T-helper 9 cell (primary cell): ENCODE results near the gene FNBP1.
A peak's percentile ranks its signal among the peaks of the same experiment; 100 is the strongest.
"Not testable (repeated sequence)": the region's sequence is repeated elsewhere in the genome, so short reads cannot be mapped to it uniquely, and the experiment has no call there.

ENCODE experiments used
- DNase-seq: peaks from one replicate; pipeline ENCODE4 v3.0.0-alpha.2; 2020

FNBP1 gene

DNA sequence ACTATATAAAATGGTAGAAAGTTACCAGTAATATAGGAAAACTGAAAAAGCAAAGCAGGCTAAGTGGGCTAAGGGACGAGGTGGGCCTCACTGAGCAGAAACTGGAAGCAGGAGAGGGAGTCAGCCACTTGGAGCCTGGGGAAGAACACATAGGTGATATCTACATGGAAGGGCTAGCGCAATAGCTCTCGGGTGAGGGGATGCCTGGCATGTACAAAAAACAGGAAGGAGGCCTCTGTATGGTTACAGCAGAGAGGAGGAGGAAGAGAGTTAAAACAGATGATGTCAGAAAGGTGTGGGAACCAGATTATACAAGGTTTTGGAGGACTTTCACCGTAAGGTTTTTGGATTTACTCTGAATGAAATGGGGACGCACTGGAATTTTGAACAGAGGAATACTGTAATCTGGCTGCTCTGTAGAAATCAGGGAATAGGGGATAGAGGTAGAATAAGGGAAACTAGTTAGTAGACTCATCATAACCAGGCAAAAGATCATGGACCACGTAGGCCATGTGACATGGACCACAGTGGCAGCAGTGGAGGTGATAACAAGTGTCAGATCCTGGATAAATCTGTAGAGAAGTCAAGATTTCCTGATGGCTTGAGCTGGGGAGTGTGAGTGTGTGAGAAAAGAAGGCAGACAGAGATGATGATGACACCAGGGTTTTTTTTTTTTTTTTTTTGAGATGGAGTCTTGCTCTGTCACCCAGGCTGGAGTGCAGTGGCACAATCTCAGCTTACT is 52.5 kb downstream of the FNBP1 start:
- DNase-seq = peak; percentile 35

DNA sequence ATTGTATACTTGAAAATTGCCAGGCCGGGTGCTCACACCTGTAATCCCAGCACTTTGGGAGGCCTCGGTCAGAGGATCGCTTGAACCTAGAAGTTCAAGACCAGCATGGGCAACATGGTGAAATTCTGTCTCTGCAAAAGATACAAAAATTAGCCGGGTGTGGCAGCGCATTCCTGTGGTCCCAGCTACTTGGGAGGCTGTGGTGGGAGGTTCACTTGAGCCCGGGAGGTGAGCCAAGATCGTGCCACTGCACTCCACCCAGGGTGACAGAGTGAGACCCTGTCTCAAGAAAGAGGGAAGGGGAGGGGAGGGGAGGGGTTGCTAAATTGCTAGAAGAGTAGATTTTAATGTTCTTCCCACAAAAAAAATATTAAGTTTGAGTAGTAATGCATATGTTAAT is 53.2 kb downstream of the FNBP1 start:
- DNase-seq = no peak

DNA sequence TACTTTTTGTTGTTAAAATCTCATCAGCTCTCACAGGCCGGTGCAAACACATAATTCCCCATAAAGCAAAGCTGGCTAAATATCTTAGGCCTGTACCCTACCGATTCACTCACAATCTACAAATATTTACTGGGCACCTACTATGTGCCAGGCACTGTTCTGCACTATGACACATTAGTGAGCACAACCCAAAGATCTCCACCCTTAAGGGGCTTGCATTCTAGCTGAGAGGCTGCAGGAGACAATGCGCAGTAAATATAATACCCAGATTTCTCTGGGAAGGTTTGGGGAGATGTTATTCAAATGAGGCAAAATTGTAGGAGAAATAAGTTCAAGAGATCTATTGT is 53.7 kb downstream of the FNBP1 start:
- DNase-seq = no peak

DNA sequence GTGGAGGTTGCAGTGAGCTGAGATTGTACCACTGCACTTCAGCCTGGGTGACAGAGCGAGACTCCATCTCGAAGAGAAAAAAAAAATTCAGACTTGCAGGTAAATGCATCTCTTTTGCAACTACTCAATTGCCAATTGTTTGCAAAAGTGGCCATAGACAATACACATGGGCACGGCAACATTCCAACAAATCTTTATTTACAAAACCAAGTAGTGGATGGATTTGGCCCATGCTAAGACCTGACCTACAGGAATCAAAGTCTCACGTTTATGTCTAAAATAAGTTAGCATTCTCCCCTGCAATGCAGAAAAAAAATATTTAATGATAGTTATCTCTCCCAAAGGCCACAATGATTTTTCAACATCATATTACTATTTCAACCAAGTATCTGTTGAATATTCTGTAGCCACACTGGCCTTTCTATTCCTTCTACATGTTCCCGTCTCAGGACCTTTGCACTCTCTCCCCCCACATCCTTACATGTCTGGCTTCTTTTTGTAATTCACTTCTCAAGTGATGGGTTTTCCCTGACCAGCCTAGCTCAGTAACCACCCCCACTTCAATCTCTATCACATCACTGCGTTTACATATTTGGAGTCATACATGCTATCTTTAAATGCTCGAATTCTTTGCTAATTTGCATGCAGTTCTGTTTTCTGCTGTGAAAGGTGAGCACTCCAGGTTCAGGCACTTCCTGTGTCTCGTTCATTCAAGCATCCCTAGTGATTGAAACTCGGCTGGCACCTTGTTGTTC is 54.2 kb downstream of the FNBP1 start:
- DNase-seq = no peak

DNA sequence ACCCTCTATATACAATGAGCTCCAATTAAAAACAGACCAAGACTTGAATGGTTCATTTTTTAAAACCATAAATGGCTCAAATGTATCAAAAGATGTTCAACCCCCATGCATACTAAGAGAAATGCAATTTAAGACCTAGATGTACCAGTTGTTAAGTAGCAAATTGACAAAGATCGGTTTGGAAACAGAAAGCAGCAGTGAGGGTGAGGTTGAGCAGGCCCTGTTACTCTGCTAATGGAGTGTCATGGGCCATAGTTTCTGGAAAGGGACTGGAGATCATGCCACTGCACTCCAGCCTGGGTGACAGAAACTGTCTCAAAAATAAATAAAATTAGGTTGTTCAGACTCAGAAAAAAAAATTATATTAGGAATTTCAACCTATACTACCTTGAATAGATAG is 55.0 kb downstream of the FNBP1 start:
- no peak for DNase-seq

DNA sequence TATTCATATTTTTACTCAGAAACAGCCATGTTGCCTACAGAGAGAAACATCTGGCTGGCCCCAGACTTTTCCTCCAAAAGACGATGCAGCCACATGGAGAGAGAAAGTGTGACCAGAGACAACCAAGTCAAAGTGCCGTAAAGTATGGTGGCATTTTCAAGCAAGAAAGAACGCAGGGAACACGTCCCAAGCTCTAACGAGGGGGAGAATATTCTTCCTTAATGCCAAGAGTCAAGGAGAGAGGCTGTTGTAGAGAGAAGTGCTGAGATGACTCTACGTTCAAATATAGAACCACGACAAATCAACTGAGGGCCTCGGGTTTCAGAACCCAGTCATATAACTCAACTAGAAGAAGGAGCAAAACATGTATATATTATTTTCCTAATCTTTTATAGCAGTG is 55.9 kb downstream of the FNBP1 start:
- DNase-seq = no peak

DNA sequence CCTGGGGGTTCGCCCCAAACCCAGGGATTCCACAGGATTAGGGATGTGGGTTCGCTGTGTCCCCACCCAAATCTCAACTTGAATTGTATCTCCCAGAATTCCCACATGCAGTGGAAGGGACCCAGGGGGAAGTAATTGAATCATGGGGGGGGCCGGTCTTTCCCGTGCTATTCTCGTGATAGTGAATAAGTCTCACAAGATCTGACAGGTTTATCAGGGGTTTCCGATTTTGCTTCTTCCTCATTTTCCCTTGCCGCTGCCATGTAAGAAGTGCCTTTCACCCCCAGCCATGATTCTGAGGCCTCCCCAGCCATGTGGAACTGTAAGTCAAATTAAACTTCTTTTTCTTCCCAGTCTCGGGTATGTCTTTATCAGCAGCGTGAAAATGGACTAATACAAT is 58.4 kb downstream of the FNBP1 start:
- DNase-seq = not testable (repeated sequence)

DNA sequence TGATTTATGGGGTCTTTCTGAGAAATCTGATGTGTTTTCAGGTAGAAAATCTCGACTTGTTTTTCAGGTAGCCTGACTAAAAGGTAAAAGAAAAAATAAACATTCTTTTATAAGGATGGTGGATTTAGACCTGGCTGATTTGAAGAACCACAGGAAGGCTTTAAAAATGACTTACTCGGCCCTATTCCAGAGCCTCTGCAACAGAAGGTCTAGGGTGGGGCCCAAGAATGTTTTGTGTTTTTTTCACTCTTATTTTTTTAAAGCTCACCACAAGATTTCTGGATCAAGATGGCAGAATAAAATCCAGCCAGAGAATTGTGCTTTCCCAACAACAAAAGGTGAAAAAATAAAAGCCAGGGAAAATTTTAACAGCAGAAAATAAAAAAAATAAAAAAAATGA is 59.1 kb downstream of the FNBP1 start:
- DNase-seq = no peak

DNA sequence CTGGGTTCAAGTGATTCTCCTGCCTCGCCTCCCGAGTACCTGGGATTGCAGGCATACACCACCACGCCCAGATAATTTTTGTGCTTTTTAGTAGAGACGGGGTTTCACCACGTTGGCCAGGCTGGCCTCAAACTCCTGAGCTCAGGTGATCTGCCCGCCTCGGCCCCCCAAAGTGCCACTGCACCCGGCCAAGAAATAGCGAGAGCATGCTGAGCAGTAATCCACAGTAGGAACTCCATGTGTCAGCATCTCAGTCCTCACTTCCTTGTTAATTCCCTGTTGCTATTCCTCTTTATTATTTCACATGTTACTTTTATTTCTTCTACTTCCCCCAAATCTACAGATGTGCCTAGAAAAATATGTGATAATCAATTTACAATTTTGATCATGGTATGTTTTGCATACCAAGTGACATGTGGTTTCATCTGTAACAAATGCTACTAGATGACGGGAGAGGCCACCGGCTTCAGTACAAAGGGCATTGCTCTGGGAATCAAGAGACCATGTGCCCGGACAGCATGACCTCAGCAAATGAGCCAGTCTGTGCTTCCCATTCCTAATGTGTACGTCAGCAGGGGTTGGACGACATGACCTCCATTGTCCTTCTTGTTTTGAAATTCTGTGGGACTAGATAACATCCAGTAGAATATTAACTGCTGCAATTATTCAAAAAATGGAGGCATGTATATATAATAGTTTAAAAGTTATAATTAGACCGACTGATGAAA is 61.6 kb downstream of the FNBP1 start:
- DNase-seq = no peak

DNA sequence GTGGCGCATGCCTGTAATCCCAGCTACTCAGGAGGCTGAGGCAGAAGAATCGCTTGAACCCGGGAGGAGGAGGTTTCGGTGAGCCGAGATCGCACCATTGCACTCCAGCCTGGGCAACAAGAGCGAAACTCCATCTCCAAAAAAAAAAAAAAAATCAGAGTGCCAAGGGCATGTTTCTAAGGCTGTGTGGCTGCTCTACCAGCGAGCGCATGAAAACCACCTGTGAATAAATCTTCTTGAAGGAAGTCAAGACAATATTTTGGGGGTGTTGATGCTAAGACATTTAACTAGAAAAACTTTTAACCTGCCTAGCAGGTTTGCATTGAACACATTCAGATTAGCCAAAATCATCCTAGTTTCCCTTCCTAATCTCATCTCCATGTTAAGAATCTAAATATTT is 62.8 kb downstream of the FNBP1 start:
- DNase-seq = not testable (repeated sequence)

DNA sequence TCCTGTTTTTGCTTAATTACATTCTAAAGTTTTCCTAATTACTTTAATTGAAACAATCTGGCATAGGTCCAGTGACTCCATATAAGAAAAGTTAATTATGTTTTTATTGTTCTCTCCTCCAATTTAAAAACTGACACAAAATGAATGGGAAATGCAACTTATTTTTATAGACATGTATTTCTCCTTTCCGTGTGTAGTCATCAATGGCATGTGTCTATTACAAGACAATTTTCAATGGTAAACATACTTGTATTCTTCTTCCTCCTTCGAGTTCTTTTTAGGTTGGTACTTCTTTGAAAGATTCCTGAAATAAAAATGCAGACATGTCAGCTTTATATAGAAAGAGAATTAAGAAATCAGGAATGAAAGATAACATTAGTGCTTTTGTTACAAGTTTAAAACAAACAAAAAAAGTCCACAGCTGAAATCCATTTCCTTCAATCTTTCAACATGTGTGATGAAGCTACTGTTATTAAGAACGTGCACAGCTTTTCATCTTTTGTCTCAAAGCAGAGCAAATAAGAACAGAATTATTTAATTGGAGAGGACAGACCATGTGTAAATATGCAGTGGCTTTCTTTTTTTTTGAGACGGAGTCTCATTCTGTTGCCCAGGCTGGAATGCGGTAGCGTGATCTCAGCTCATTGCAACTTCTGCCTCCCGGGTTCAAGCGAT is 63.8 kb downstream of the FNBP1 start:
- DNase-seq = no peak

DNA sequence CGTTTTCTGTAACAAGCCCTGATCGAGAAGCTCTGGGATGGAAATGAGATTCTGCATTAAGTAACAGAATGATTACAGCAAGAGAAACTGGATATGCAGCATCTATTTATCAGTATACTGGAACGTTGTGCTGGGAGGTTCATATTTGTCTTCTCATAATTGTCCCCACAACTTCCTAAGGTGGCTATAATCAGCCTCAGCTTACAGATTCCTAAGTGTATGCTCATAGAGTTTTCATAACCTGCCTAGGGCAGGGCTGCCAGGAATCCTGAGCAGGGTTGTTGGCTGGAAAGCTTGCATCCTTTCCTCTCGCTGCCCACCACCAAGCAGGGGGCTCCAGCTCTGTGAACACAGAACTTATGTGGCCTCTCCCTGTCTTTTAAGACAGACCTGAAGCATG is 70.2 kb downstream of the FNBP1 start:
- no peak for DNase-seq

DNA sequence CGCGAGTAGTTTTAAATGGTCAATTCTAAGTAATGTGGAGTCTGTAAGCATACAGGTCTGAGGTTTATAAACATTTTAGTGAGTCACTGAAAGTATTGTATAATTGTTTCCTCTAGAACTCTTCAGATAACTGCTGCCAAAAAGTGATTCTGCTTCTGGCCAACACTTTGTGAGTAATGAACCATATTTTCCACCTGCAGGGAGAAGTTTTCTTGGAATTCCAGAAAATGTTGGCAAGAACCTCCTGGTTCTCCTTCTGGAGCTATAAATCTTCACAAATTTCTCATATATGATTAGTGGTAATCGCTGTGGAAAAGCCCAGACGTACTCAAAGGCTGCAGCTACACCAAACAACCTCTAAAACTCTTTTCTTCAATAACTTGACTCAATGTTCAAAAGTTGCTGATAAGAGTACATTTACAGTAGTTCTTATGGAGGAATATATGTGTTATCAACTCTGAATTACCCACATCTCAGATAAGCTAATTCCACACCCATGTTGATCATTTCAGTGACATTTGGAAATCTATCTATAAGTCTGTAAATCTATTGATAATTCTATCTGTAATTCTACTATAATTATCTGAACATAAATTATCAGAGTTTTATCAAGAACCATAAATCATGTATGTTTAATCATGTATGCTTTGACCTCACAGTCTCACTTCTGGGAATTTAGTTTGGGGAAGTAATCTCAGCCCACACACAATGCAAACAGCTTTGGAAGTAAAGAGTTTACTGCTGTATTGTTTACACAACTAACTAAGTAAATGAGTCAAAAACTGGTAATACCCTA is 74.1 kb downstream of the FNBP1 start:
- no peak for DNase-seq

DNA sequence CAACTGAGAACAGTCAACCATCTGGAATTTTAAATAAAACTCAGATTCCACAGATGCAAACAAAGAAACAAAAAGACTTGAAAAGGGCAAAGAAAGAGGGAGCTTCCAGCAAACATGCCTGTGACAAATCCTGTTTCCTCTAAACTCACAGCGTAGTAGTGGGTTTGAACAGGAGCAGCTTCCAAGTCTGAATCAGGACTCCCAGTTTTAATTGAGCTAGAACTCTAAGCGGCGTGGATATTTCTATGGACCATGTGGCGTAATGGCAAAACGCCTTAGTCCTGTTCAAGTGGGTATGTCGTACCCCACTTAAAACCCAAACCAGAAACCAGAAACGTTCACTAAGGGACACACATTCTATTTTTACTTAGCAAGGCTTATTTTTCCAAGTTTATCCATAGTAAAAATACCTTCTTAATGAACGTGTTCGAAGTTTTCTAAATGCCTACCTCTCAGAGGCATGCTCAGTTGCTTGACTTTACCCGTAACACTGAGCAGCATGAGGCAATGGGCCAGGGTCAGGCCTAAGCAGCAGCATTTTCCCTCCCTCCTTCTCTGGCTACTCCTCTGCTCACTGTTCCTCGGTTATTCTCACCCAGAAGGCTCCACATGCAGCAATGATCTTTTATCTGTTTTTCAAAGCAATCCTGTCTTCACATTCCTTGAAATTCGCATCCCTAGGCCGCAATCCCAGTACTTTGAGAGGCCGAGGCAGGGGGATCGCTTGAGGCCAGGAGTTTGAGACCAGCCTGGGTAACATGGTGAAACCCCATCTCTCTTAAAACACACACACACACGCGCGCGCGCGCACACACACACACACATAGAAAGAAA is 77.9 kb downstream of the FNBP1 start:
- DNase-seq = no peak

DNA sequence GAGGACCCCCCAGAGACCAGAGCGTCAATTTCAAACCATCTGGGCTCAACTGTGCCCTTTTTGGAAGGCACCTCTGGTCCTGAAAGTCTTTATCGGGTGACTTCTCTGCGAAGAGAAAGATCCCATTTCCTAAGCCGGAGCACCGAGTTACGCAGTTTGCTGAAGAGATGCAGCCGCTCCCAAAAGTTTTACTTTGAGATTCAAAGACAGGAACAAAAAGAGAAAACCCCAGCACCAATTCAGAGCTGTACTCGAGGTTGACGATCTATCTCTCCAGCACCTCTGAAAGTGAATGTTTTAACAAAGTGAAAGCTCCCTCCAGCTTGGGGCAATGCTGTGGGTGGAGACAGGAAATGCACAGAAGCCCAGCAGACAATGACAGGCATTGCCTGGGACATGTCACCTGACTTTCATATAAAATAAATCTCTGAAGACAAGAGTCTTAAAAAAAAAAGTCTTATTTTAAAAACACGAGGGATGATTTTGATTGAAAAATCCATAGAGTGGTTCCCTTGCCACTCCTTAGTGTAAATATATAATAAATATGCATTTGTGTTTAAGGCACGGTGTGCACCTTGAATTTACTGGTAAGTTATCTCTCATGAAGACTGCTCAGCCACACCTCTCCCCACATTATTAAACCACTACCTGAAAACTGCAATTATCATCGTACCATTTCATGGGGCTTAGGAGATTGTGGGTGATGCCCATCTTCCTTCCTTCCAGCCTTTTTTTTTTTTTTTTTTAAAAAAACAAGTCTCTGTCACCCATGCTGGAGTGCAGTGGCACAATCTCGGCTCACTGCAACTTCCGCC is 79.9 kb downstream of the FNBP1 start:
- peak; percentile 58 for DNase-seq

DNA sequence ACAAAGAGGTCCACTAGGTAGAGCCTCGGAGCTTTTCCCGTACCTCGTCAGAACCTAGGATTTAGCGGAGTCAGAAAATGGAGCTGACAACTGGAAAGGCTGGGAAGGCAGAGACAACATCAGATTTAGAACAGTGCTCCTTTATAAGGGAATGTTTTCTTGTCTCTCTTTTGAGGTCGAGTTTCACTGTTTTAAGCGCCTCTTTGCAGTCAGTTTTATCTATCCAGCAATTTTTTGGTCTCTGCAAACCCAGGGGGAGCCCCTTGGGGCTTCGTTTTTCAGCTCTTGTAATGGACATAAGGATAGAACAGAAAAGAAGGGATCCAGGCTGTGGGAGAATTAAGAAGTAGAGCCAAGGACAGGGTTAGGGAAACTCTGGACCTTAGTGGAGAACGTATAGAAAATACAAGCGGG is 80.5 kb downstream of the FNBP1 start:
- no peak for DNase-seq

DNA sequence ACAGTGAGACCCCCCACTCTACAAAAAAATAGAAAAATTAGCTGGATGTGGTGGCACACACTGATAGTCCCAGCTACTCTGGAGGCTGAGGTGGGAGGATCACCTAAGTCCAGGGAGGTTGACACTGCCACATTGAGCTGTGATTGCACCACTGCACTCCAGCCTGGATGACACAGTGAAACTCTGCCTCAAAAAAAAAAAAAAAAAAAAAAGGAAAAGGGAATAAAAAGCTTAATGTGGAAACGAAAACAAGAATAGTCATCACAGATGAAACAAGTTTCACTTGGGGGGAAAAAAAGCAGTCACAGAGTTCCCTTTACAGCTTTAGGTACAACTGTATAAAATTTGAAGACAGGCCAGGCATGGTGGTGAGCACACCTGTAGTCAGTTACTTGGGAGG is 84.2 kb downstream of the FNBP1 start:
- no peak for DNase-seq

DNA sequence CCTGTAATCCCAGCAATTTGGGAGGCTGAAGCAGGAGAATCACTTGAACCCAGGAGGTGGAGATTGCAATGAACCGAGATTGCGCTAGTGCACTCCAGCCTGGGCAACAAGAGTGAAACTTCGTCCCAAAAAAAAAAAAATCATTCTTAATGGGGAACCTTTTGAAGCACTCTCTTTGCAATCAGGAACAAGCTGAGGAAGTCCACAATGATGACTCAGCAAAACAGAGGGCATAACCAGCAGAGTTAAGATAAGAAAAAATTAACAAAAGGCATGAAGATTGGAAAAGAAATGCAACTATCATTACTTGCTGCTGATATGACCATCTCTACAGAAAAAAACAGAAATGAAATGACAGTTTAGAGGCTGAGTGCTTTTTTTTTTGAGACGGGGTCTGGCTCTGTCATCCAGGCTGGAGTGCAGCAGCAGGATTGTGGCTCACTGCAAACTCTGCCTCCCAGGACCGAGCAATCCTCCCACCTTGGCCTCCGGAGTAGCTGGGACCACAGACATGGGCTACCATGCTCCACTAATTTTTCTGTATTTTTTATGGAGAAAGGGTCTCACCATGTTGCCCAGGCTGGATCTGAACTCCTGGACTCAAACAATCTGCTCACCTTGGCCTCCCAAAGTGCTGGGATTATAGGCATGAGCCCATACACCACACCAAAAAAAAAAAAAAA is 88.0 kb downstream of the FNBP1 start:
- no peak for DNase-seq

DNA sequence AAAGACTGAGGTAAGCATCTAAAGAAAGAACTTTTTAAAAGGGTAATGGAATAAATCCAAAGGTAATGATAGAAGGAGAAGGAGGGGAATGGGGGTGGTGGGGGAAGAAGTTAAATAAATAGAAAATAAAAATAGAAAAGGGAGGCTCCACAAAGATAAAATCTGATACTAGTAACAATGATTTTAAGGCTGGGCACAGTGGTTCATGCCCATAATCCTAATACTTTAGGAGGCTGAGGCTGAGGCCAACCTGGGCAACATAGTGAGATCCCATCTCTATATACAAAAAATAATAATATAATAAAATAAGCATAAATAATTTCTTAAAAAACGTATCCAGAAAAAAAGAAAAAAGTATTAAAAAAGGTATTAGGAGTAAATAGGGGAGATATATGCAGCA is 89.3 kb downstream of the FNBP1 start:
- no peak for DNase-seq

DNA sequence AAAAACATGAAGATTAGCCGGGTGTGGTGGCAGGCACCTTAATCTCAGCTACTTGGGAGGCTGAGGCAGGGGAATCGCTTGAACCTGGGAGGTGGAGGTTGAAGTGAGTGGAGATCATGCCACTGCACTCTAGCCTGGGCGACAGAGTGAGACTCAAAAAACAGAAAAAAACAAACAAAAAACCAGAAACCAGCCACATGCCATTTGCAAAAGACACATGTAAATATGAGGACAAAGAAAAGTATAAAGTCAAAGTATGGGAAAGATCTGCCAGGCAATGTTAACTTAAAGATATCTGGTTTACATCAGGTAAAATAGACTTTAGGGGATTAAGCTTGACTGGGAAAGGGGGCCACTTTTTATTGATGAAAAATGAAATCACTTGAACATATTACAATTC is 90.7 kb downstream of the FNBP1 start:
- no peak for DNase-seq
